Lung (tissue), 12 donors: ENCODE measurements around the gene PLCD3. TPM values are rescaled to one million over a fixed set of nuclear protein-coding genes. Genes with fewer than 3 reads are reported as not detected.
A peak's percentile ranks its signal among the peaks of the same experiment; 100 is the strongest.

Source experiments
- ATAC-seq: fragments of 200-7000 bp; cut with Tn5 transposase; one replicate; pipeline ENCODE4 v1.9.1; 2020; ENCODE audit warnings: moderate number of reproducible peaks; ENCODE audit not compliant: insufficient read depth, low FRiP score
- DNase-seq, 3 donors: peaks; one replicate each; pipeline ENCODE4 v3.0.0-alpha.2; 2013 to 2017
- H3K27ac ChIP-seq, 2 donors: one replicate each; pipeline ENCODE4 v1.5.1; 2013; ENCODE audit warnings: mild to moderate bottlenecking in 2 of 2, moderate library complexity in 2 of 2, control low read depth in 1 of 2, inconsistent platforms in 1 of 2, low read depth in 1 of 2, low read length in 1 of 2
- H3K27me3 ChIP-seq, 3 donors: one replicate each; pipeline ENCODE4 v1.5.1; 2013; ENCODE audit warnings: low read length in 2 of 3; ENCODE audit not compliant: control insufficient read depth in 3 of 3, insufficient read depth in 3 of 3
- H3K36me3 ChIP-seq, 4 donors: one replicate each; pipeline ENCODE4 v1.5.1; 2013; ENCODE audit warnings: low read length in 4 of 4, mild to moderate bottlenecking in 1 of 4, moderate library complexity in 1 of 4; ENCODE audit not compliant: control insufficient read depth in 4 of 4, insufficient read depth in 4 of 4
- H3K4me1 ChIP-seq, 5 donors: one replicate each; pipeline ENCODE4 v1.5.1; 2013; ENCODE audit warnings: low read length in 5 of 5, mild to moderate bottlenecking in 2 of 5, moderate library complexity in 1 of 5; ENCODE audit not compliant: control insufficient read depth in 5 of 5, insufficient read depth in 5 of 5
- H3K4me3 ChIP-seq: one replicate; pipeline ENCODE4 v1.5.1; 2013; ENCODE audit warnings: mild to moderate bottlenecking, control low read depth, moderate library complexity
- H3K9ac ChIP-seq, 2 donors: one replicate each; pipeline ENCODE4 v1.5.1; 2013; ENCODE audit warnings: low read length in 2 of 2, control low read depth in 1 of 2; ENCODE audit not compliant: insufficient read depth in 1 of 2
- H3K9me3 ChIP-seq, 4 donors: one replicate each; pipeline ENCODE4 v1.5.1; 2013; ENCODE audit warnings: low read length in 3 of 4, mild to moderate bottlenecking in 1 of 4, moderate library complexity in 1 of 4; ENCODE audit not compliant: control insufficient read depth in 4 of 4, insufficient read depth in 3 of 4
- WGBS, 2 donors: extraction: QIAGEN DNeasy Blood & Tissue Kit; methylation state at CpG; one replicate each; pipeline ENCODE4 v1.1.7; 2013; 5-methylcytosine and 5-hydroxymethylcytosine counted together
- polyA plus RNA-seq, 2 donors: library from polyadenylated mRNA; stranded (reverse); fragments of 200-250 nt; gene quantifications; one replicate each; pipeline ENCODE4 v1.2.1, GENCODE V29; 2013
- total RNA-seq, 2 donors: library from RNA; depleted of rRNA in 1 of 2; stranded (reverse); fragments of >200 nt in 1 of 2; gene quantifications; one replicate each; pipeline ENCODE4 v1.2.1, GENCODE V29; 2014 to 2021
- TF ChIP-seq, protein P1 (sequence below): IDR thresholded peaks from 2 replicates; pipeline ENCODE4 v1.5.1; 2012; ENCODE audit warnings: mild to moderate bottlenecking; ENCODE audit errors: control extremely low read depth, extremely low read depth
- donor health status: control.
- donor health status: control.
- donor health status: Bipolar disorder and iron deficiency.
- donor health status: healthy.
- donor health status: DM: yes; HTN: yes; CAD: no.

PLCD3 gene
- total and polyA plus RNA-seq, 4 donors: 3.6 to 43.3 (median 18.9) TPM

DNA sequence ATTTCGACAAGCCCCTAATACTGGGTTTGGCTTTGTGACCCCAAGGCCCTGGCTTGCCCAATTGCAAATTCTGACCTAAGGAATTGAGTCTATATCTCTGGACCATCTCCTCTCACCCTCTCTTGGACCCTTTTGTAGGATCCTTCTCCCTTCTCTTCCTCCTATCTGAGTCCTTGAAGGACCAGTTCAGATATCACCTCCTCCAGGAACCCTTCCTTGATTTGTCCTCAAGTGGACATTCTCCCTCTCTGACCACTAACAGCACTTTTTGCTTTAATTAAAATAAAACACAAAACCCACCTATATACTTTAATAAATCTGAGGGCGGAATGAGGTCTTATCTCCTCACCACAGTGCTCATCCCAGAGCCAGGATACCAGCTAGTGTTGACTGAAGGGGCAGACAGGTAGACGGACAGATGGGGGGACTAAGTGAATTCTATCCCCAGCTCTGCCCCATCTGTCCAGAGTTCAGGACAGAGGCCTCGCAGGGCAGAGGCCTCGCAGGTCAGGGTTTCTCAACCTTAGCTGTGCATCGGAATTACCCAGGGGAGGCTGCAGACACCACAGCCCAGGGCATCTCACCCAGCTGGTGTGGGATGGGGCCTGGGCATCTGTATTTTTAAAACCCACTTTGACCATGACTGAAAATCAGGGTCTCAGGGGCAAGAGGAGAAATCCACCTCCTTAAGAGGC is 9.1 kb downstream of the PLCD3 start:
- 93 to 94% methylated on average over 6 of the region's 6 CpGs for WGBS, 2 donors
- no peaks in the 10 kb centered on the region for H3K27me3 ChIP-seq
- peaks cover 0 to 17% (median 5%) of the 10 kb centered on the region in 5 donors for H3K4me1 ChIP-seq
- no peak overlapping the region for H3K4me3 ChIP-seq
- TF ChIP-seq, protein P1, sequence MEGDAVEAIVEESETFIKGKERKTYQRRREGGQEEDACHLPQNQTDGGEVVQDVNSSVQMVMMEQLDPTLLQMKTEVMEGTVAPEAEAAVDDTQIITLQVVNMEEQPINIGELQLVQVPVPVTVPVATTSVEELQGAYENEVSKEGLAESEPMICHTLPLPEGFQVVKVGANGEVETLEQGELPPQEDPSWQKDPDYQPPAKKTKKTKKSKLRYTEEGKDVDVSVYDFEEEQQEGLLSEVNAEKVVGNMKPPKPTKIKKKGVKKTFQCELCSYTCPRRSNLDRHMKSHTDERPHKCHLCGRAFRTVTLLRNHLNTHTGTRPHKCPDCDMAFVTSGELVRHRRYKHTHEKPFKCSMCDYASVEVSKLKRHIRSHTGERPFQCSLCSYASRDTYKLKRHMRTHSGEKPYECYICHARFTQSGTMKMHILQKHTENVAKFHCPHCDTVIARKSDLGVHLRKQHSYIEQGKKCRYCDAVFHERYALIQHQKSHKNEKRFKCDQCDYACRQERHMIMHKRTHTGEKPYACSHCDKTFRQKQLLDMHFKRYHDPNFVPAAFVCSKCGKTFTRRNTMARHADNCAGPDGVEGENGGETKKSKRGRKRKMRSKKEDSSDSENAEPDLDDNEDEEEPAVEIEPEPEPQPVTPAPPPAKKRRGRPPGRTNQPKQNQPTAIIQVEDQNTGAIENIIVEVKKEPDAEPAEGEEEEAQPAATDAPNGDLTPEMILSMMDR: no peak
- no peak overlapping the region for H3K9ac ChIP-seq
- DNase-seq (no peak), ATAC-seq (no peak)
- H3K27ac ChIP-seq: peak overlapping the region in 1 of 2 donors; percentile 5
- H3K9me3 ChIP-seq: no peaks in the 10 kb centered on the region
- peaks cover 0 to 12% (median 0%) of the 10 kb centered on the region in 4 donors for H3K36me3 ChIP-seq

DNA sequence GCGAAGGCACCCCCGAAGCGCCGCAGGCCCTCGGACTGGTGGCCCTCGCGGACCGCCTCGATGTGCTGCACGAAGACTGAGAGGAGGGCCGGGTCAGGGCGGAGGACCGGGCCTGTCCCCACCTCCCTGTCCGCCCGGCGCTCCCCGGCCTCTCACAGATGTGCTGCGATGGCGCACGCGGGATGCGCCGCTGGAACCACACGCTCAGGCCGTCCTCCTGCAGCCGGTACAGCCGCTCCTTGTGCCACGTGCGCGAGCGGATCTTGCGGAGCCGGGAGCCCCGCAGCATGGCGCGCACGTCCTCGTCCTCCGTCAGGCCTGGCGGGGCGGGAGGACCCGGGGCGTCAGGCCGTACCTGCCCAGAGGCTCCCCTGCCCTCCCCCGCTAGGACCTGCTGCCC is 11.3 kb downstream of the PLCD3 start:
- DNase-seq: no peak
- TF ChIP-seq, protein P1: no peak
- no peak overlapping the region for H3K27ac ChIP-seq
- no peak overlapping the region for H3K4me3 ChIP-seq
- H3K9me3 ChIP-seq: no peaks in the 10 kb centered on the region
- H3K36me3 ChIP-seq: peaks cover 0 to 17% (median 1%) of the 10 kb centered on the region in 4 donors
- no peak overlapping the region for H3K9ac ChIP-seq
- no peak for ATAC-seq
- 53 to 61% methylated on average over 32 to 45 of the region's 45 CpGs for WGBS, 2 donors
- H3K4me1 ChIP-seq: peaks cover 0 to 16% (median 0%) of the 10 kb centered on the region in 5 donors
- H3K27me3 ChIP-seq: no peaks in the 10 kb centered on the region

- ATAC-seq: no peak
- H3K9ac ChIP-seq: no peak overlapping the region
- peaks cover 0 to 17% (median 1%) of the 10 kb centered on the region in 4 donors for H3K36me3 ChIP-seq
- H3K27ac ChIP-seq: no peak overlapping the region
- no peaks in the 10 kb centered on the region for H3K27me3 ChIP-seq
- WGBS, 2 donors: 84 to 88% methylated on average over 21 to 22 of the region's 22 CpGs
- DNase-seq: no peak
- TF ChIP-seq, protein P1: no peak
- no peak overlapping the region for H3K4me3 ChIP-seq
- no peaks in the 10 kb centered on the region for H3K9me3 ChIP-seq
- peaks cover 0 to 16% (median 0%) of the 10 kb centered on the region in 5 donors for H3K4me1 ChIP-seq
These were observed 11.8 kb downstream of the PLCD3 start for GRCh38 chr17:45120558-45120957.
